GM18520 (cell line): ENCODE results near the gene NBAS.

Experiments
- ATAC-seq: cut with Tn5 transposase; IDR thresholded peaks from one replicate; pipeline ENCODE4 v1.9.1; 2021; ENCODE audit not compliant: unreplicated experiment

The NBAS gene

DNA sequence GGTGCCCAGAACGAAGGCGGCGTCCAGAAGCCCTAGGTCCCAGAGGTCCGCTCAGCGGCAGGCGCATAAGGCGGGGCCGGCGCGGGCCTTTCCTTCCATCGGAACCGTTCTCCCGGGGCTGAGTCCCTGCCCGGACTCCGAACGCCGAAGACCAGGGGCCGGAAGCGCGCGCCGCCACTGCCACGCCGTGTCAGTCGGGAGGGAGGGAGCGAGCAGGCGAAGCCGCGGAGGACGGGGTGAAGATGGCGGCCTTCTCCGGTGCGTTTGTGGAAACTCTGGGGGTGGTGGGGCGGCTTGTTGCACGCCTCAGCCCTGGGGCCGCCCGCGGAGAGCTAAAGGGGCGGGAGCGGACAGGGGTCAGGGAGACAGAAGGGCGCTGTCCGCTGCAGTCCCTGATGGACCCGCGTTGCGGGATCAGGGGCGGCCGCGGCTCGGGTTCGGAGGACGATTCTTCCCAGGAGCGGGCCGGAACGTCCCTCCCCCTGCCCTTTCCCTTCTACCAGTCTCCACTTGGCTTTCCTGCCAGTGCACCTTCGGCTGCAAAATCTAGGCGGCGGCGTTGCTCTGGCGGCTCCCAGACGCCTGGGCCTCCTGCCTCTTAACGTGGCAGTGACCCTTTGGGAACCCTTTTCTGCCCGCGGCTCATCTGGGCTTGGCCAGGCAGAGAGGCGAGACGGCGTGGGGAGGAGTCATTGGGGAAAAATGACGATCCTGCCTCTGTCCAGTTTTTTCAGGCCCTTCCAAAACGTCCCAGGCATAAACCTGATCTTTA lies 30.7 kb upstream of the NBAS start, which contains the start of gene DDX1:
DDX1 (plus strand) TSS at position 177 of the 772 bp plus-strand sequence; CDS start at position 243, 66 bp downstream.
- peak; percentile 84 for ATAC-seq

DNA sequence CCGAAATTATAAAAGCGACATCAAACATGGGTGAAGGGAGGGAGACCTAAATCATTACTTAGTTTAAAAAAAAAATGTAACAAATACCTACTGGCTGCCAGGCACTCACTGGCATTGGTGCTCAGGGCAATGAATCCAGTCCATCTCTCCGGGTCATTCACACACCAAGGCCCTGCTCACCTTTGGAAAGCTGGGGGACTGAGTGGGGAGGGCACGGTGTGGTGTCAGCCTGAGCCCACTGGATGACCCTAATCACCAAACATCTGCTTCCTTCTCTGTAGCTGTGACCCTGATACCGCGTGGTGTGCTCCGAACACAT lies 30.2 kb upstream of the NBAS start:
- no peak for ATAC-seq

GRCh38 chr2:15588329-15588919 lies 27.3 kb upstream of the NBAS start:
- no peak for ATAC-seq

- ATAC-seq: no peak
Observed at GRCh38 chr2:15584767-15585469, 23.8 kb upstream of the NBAS start.

DNA sequence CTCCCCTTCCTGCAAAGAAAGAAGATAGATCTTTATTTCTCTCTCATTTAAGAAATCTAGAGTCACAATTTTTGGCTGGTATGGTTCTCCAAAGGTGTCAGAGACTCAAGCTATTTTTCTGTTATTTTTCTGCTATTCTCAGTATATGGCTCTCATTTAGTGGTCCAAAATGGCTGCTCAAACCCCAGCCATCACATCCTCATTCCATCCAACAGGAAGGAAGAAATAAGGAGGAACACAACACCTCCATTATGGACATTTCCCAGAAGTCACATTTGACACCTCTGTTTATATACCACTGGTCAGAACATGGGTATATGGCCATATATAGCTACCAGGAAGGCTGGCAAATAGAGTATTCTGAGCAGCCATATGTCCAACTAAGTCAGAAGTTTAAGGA lies 23.2 kb upstream of the NBAS start:
- ATAC-seq: no peak

- ATAC-seq: no peak
Observed at GRCh38 chr2:15583826-15584225, 22.7 kb upstream of the NBAS start.

GRCh38 chr2:15582710-15583357 lies 21.7 kb upstream of the NBAS start:
- no peak for ATAC-seq

- no peak for ATAC-seq
Observed at GRCh38 chr2:15580451-15580850, 19.3 kb upstream of the NBAS start.

DNA sequence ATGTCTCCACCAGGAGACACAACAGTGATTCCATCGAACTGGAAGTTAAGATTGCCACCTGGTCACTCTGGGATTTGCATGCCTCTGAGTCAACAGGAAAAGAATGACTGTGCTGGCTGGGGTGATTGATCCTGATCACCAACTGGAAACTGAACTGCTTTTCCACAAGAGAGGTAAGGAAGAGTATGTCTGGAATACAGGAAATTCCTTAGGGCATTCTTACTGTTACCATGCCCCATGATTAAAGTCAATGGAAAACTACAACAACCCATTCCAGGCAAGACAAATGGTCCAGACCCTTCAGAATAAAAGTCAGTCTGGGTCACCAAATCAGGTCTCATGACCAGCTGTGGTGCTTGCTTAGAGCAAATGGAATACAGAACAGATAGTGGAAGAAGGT lies 18.5 kb upstream of the NBAS start:
- no peak for ATAC-seq

DNA sequence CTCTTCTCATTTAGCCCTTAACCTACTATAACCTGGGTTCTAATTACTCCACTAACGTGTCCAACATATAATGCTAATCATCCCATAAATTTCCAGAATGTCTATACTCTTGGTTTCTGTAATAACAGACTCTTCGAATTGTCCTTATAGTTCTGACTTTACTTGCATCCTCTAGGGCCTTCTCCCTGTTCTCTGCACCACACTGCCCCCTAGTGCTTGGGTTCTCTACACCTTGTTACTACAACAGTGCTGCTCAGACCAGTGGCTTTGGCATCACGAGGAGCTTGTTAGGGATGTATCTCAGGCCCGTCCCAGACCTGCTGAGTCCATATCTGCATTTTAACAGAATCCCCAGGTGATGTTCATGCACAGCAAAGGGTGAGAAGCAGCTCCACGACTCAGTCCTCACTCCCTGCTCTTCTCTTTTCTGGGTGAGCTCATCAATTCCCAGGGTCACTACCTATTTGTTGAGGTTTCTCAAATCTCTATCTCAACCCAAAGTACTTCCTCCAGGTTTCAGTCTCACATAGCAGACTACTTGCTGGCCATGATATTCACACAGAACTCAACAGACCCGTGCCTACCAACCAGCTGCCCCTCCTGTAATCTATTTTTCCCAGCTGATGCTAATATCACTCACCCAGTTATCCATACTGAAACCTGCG lies 16.1 kb upstream of the NBAS start:
- ATAC-seq: peak; percentile 82

DNA sequence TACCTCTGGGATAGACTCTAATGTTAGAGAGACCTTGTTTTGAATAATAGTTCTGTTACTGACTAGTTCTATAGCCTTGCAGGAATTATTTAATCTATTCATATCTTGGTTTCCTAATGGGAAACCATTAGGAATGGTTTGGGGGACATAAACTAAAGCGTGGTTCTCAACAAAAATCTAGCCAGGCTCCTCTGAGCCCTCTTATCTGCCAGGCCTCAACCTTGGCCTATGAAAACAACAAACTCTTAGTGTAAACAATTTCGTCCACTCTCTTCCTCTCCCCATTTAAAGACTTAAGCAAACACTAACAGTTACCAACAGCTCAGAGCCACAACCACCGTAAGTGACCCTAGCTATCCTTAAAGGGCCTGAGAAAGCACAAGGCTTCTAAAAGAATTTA lies 10.6 kb upstream of the NBAS start:
- no peak for ATAC-seq

DNA sequence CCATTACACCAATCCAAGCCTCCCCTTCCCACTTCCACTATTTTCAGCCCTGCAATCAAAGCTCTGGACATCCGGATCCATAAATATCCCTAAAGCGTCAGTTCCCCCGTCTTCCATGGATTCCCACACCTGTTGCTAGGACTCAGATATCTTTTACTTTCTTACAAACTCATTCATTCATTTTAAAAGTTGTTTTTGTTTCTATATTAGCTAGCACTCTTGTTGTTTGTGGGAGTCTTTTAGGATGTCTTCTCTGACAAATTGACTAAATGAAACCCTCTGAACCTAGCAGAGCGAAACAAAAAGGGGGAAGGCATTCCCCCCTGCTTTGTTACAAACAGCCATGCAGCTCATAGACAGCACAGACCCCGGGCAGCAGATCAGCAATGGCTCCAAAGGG lies 9.0 kb upstream of the NBAS start:
- no peak for ATAC-seq

DNA sequence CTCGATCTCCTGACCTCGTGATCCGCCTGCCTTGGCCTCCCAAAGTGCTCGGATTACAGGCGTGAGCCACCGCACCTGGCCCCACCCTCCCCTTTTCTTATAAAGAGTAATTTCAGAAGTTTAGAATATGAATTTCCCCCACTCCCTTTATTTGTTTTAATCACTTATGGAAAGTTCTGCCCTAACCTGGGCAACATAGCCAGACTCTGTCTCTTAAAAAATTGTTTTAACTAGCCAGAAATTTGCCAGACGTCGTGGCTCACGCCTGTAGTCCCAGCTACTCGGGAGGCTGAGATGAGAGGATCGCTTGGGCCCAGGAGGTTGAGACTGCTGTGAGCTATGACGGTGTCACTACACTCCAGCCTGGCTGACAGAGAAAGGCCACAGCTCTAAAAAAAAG lies 7.7 kb upstream of the NBAS start:
- no peak for ATAC-seq

- no peak for ATAC-seq
Observed at GRCh38 chr2:15566912-15567311, 5.8 kb upstream of the NBAS start.

DNA sequence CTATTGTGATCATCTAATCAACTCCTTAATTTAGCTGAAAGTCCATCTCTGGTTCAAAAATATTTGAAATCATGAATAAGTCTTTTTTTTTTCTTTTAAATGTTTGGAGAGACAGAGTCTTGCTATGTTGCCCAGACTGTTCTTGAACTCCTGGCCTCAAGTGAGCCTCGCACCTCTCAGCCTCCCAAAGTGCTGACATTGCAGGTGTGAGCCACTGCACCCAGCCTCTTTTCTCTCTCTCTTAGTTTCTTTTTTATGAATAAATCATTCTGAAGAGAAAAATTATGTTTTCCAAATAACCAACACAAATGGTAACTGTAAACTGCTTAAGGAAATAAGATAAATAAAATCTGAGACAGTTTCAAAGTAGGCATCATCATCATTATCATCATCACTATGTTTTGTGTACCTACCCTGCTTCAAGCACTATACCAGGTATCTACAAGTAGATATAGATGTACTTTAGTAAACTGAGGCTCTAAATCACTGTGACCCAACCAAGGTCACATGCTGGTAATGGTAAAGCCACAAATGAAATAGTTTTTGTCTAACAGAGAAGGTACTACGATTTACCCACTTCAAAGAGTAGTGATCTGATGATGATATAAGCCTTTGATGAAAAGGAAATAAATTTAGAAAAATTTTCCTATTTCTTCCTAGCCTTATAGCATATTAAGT lies 5.0 kb upstream of the NBAS start:
- no peak for ATAC-seq

GRCh38 chr2:15565392-15565791 lies 4.3 kb upstream of the NBAS start:
- no peak for ATAC-seq

DNA sequence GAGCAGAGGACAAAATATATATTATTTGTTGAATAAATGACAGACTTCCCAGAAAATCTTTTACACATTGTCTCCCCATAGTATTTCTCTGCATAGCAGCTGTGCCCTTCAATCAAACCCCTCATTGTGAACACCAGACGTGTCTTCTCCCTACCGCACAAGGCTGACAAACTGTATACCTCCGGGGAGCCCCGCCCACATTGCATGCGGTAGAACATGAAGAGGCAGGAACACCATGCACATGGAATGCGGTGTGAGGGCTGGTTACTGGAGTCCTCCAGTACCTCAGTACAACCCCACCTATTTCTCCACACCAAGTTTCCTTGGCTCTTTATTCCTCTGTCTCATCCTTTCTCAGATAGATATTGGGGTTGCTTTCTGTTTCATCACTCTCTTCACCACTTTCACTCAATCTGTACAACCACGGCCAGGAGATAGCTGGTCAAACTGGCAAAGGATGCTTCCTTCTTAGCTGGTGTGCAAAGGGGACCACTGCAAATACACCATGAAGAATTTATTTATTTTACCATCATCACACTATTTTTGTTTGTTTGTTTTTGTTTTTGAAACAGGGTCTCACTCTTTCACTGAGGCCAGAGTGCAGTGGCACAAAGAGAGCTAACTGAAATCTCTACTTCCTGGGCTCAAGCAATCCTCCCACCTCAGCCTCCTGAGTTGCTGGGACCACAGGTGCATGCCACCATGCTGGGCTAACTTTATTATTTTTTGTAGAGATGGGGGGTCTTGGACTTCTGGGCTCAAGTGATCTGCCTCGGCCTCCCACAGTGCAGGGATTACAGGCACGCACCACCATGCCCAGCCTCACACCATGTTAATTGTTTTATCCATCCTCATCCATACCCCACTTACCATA lies 2.3 kb upstream of the NBAS start:
- no peak for ATAC-seq

GRCh38 chr2:15562354-15563031 lies 1.4 kb upstream of the NBAS start:
- ATAC-seq: no peak
